NCI-H1436 (cell line): ENCODE measurements around the gene ARHGEF28.
A peak's percentile ranks its signal among the peaks of the same experiment; 100 is the strongest.

ENCODE experiments used
- DNase-seq: peaks from one replicate; lab custom pipeline; 2025; lab: John Stamatoyannopoulos, UW

Gene ARHGEF28

DNA sequence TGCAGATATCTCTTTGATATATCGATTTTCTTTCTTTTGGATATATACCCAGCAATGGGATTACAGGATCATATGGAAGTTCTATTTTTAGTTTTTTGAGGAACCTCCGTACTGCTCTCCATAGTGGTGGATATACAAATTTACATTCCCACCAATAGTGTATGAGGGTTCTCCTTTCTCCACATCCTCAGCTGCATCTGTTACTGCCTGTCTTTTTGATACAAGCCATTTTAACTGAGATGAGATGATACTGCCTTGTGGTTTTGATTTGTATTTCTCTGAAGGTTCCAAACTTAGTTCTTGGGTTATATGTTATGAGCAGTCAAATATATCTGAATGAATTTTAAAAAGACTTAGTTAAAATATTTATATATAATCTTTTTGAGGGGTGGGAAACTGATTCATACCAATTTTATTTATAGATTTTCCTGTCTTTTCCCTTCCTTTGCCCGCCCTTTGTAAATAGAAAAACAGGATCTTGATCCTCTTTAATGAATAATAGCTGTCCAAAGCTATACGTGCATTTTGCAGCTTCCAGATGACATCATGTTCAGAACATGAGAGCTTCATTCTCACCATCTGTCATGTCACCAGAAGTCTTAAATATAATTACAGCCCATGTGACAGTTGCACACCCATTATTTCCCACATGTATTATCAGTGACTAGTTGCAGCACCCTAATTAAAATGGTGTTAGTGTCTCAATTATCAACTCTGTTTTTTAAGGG is 6.2 kb upstream of the ARHGEF28 start:
- DNase-seq: no peak

DNA sequence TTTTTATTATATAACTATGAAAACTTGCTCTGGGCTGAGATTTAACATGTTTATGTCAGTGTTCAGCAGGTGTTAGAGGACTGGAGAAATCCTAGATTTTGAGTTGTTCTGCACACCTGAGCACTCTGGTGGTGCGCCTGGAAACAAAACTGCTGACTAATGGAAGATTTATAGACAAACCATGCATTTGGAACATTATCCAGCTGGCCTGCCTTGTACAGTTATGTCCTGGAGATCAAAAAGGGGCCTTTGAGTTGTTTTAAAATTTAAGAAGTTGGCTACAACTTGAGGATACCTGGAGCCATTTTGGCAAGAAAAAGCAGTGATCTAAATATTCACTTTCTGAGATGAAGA is 5.7 kb upstream of the ARHGEF28 start:
- no peak for DNase-seq

DNA sequence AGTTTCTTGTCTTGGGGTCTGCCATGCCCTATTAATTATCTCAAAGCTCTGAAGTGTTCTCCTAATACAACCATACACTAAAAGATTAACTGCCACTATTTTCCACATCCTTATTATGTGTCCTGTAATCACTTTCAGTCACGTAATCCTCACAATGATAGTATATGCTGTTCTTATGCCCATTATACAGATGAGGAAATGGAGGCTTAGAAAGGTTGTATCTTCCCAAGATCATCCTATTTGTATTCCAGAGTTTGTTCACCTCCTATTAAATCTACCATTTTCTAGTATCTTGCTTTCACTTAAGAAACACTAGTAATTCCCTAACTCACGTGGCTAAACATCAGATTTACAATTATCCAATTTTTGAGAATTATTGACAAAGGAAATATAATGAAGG is 2.9 kb upstream of the ARHGEF28 start:
- no peak for DNase-seq

DNA sequence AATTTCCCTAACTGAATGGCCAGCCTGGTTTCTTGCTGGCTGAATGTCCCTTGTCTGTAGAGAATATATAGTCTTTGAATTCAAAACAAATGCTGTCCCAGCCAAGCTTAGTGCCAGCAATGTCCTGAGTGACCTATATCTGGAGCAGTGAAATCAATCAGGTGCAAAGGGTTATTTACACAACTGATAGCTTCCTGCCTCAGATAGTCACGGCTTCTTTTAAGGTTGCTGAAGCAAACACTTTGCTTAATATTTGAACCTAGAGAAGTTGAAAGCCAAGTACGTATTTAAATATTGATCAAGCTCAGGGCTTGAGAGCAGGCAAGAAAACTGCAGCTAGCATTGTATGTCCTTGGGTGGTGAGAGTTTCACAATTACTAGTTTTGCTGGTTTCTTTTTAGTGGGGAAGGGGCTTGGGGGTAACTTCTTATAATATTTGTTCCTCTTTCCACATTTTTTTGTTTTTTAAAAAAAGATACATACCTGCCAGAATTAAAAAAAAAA is 2.0 kb upstream of the ARHGEF28 start:
- no peak for DNase-seq

DNA sequence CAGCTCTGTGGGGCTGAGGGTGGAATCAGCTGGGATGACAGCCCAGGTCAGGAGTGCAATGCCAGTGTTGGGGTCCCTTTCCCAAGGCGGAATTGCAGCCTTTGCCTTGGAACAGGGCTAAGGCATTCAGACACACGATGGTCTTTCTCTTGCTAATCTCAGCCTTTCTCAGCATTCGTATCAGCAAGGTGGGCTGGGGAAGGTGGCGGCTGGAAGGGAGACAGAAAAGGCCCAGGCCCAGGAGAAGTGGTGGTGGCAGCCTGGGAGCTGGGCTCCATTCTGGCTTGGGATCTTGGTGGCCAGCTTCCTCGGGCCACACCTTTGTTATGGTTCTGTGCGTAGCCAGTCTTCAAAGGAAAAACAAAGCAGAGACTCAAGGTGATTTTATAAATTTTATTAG is 1.1 kb upstream of the ARHGEF28 start:
- DNase-seq: no peak

DNA sequence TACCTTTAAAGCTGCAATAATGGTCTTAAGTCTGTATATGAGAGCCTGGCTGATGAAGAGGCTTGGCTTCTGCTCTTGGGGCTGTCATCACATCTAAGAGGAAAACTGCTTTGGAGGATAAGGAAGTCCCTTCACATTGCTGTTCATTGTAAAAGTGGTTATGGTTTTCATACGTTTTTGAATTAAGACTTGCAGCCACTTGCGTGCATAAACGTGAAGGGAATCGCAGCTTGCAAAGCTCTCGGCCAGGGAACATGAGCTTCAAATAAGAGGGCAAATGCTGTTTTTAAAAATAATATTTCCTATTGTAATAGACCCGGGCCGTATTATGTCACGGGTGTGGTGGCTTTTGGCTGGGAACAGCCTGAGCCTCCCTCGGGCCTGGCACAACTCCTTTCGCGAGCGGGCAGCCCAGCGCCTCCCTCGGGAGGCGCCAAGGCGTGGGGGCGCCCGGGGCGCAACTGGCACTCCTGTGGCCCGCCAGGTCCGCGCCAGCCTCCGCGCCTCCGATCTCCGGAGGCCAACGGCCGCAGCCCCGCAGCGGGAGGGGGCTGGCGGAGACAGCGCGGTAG is 538 bp upstream of the ARHGEF28 start:
- no peak for DNase-seq

DNA sequence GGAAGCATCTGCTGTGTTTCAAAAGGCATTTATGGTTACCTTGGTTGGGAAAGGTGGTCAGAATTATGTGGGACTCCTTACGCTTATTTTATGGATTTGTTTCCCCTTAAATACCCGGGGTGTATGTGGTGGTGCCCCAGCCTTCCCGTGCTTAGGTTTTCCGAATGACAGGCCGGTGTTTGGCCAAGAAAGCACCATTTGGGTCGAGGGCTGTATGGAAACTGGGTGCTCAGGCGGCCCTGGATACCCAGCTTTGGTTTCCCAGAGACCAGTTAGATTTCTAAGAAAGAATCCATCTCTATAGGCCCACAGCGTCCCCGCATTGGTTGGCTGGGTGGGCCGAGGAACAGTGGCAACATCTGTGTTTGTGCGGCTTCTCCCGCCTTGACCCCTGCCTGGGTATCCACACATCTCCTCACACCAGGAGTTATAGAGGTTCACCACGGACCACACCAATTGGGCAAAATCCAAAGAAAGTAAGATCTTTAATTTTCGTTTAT is 868 bp downstream of the ARHGEF28 start:
- no peak for DNase-seq

DNA sequence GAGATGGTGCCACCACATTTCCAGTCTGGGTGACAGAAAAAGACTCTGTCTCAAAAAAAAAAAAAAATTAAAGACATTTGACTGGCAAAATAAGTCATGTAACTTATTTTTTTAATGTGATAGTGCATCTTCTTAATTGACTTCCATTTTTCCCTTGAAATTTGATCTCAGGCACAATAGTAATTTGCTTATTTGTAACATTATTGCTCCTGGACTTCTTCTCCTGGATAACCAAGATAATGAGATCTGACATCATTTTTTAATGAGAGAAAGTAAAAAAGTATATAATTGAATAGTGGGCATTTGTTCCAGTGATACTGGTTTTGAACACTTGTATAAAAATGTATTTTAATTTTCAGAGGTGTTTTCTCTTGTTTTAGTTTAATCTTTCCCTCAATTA is 3.5 kb downstream of the ARHGEF28 start:
- no peak for DNase-seq

DNA sequence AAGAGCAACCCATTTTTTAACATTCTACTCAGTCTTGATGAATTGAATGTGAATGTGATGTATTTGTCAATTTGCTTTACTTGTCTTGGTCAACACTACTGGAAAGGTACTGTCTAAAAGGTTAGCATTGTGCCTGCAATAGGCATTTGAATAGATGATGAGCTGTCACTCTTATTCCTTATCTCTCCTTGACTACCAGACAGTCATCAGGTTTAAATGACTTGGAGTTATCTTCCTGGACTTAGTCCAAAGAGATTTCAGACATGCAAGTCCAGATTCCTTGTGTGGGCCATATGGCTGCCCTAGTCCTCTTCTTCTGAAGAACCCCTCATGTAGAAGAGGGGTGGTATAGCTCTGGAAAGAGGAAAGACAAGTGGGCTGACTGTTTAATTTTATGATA is 4.8 kb downstream of the ARHGEF28 start:
- no peak for DNase-seq

DNA sequence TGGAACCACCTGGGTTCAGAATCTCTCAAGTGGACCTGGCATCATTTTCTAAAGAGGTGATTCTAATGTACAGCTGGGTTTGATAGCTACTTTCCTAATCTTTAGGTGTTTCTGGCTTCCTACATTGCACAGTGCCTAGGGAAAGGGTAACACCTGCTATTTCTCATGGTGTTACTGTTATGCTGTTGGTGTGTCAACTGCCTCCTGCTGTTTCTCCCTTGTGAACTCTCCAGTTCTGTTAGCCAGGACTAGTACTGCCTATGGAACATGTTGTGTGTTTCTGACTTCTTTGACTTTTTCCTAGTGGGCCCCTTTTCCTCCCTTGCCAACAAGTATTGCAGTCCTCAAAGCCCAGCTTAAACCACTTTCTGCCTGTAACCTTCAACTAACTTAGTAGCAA is 5.5 kb downstream of the ARHGEF28 start:
- DNase-seq: no peak

DNA sequence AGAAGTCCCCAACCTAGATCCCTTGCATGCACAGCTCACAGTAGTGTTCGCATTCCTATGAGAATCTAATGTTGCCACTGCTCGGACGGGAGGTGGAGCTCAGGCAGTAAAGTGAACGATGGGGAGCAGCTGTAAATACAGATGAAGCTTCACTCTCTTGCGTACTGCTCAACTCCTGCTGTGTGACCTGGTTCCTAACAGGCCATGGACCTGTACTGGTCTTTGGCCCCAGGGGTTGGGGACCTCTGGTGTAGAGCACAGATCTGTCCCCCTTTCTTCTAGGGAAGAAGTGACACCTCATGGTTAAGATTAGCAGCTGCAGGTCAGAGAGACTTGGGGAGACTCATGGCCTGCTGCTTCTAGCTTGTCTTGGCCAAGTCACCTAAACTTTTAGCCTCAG is 7.1 kb downstream of the ARHGEF28 start:
- no peak for DNase-seq

DNA sequence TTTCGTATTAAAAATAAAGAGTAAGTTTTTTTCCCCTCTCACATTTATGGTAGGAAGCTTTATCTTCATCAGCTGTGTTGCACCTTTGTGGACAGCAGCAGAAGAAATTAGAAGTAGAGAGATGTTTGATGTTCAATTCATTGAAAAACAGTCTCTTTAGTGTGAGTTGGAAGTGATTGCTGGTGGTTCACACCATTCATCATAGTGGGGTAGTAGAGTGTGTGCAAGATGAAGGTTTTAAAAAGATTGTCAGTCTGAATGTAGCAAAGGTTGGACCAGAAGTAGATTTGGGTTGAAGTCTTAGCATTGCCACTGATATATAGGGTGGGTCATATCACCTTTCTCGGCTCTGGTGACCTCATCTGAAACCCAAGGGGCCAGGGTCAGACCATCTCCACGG is 10.4 kb downstream of the ARHGEF28 start:
- DNase-seq: no peak

DNA sequence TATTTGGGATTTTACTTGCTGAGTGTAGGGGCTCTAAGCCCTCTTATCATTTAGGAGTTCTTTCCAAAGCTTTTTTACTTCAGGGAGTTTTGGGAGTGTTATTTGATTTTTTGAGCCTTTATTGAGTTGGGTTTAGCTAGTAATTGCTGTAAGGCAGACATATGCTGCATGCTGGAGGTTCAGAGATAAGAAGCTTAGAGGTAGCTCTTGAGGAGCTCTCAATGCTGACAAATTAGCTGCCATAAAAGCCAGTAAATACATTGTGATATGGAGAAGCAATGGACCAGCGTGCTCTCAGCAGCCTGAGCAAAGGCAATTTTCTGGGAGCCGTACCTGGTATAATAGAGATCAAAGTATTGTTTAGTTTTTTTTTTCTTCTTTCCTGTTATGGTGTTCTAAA is 11.6 kb downstream of the ARHGEF28 start:
- DNase-seq: peak; percentile 65

DNA sequence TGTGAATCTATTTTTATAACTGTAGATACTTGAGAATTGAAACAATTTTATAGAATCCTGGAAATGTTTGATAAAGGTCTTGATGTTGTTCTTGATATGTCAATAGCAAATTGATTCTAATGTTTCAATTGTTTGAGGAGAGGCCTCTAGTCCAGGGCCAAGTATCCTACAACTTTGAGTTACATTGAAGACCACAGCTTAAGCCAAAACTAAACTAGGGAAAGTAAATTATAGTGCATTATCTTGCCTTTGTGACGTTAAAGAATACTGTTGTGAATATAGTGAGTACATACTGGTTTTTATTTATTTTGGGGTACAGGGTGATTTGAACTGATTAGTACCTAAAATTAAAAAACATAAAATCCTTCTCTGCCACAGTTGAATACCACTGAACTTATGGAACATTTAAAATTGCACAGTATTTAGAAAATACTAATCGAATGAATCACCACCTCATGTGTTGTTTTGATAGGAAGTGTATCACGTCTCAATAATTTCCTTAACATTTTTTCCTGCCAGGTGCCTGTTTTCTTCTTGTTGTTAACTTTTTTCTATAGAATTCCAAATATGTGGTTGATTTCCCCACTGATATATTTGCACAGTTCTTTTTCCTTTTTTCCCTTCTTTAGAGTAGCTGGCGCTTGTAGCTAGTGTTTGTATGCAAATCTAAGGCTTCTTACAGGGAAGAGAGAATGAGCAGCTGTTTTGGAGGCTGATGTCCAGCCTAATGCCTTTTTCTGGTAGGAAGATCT is 12.5 kb downstream of the ARHGEF28 start:
- no peak for DNase-seq

DNA sequence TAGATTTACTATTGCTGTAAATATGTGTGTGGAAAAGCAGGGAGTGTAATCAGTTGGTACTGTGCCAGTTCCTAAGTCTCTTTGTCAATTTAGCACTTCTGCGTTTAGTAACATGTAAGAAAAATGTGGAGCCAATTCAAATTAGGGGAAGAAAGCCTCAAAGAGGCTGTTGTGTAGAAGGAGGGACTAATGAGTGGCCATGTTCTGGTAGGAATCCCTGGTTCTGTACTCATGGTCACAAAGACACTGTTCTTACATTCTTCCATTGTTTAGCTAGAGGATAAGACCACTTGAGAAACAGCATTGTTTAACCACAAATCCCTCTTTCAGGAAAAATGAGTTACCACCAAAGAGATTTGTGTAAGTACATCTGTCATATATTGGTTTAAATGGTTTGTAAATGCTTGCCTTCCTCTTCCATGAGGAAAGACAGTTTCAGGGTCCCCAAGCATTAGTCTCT is 14.9 kb downstream of the ARHGEF28 start:
- no peak for DNase-seq

DNA sequence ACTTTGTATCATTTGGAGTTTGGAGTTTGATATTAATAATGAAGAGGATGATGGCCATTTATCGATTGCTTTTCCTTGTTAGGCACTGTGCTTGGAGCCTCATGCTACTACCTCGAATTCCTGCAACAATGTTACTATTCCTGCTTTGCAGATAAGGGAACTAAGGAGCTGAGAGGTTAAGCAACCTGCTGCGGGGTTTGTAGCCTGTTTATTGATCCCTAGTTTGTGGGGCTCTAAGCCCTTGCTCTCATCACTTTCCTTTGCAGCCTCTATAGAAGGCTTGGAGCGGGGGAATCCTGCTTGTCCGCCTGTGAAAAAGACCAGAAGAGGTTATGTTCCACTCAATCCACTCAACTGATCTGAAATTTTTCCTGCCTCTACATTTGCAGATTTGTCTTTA is 15.8 kb downstream of the ARHGEF28 start:
- DNase-seq: no peak

DNA sequence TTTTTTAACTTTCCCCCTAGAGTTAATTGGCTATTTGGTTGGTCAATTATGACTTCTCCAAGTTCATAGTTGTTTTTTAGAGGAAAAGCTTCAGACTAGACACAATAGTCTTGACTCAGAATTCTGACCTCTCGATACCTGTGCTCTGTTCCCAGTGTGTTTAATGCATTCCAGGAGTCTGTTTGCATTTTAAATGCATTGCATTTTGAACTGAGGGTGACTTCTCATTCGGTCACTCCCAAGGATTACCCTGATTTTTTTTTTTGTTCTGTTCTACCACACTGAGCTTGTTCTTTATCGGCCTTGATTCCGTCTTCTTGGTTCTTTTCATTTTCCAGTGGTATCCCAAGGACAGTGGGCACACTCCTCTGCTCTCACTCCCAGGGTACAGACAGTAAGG is 16.3 kb downstream of the ARHGEF28 start:
- no peak for DNase-seq

DNA sequence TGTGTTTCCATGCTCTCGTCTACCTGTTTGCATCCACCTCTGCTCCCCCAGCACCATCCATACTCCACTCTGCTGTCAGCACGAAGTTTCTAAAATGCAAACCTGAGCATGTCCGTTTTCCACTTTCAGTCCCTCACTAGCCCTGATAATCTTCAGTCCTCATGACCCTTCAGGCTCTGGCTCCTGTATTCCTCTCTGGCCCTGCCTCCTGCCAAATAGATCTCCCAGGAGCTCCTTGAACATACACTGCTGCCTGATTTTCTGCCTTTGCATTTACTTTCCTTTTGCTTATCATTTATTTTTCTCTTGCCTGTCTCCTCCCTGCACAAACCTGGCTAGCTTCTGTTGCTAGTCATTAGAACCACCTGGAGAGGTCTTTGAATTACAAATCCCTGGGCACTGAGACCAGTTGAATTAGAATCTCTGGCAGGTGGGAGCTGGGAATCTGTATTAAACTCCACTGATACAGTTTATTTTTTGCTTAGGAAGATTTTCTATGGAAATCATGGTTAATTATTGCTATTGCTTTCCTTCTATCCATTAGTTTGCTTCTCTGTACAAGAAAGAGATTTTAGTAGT is 18.5 kb downstream of the ARHGEF28 start:
- DNase-seq: no peak

DNA sequence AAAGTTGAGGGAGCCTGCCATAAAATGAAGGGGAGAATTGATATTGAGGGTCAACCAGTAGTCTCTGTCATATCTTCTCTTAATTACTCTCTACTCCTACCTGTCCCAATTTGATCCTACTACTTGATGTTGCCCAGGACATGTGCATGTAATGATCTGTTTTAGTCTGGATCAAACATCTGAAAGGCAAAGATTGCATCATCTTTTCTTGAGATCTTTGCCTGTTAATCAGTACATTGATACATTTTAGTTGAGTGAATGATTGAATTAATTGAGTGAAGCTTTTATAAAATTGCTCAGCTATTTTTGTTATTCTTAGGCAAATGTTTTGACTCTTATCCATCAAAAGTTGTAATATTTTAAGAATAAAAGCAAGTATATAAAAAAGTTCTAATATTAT is 21.7 kb downstream of the ARHGEF28 start:
- DNase-seq: no peak

DNA sequence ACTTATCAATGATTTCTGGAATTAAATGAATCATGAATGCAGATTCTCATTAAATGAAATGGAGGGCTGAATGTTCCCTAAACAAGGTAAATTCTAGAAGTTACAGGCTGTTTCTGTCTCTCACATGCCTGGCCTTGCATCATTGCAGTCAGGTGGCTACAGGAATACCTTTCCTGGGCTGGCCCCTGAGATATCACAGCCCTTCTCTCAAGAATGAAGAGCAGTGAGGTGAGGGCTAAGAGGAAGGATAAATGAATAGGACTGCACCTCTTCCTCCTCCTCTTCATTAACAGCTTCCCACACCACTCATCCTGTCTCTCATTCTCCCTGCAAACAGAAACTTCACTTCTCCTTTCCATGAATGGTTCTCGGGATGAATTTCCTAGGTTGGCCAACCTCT is 22.5 kb downstream of the ARHGEF28 start:
- DNase-seq: no peak

DNA sequence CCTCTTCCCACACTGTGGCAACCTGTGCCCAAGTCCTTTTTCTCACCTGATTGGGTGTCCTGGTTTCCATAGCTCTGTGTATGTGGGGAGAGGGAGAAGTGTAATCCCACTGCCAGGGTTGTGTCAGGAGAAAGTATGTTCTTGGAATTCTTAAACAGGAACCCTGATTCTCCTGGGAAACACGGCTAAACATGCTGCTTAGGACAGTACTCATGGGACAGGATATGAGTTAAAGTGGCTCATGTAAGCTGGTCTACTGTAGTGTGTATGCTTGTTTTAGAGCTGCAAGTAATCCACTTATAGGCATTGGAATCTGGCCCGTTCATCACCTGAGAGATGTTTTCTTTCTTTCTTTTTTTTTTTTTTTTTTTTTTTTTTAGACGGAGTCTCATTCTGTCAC is 23.9 kb downstream of the ARHGEF28 start:
- no peak for DNase-seq

DNA sequence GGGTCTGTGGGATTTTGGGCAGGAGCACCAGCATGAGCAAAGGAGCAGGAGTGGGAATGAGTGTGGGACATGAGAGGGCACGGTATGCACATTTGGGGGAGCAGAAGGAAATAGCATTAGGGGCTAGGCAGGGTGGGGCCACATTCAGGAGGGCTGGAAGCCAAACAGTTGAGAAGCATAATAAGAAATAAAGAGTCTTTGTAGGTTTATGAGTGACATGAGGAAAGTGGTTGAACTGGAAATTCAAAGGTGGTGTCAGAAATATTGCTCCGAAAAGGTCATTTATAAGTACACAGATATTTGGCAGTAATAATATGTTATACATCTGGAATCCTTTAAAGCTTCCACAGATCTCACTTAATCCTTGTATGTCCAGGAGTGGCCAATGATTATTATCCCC is 26.4 kb downstream of the ARHGEF28 start:
- no peak for DNase-seq
